K562 (cell line): ENCODE measurements around the gene CLEC2D. TPM values are rescaled to one million over a fixed set of nuclear protein-coding genes. Genes with fewer than 3 reads are reported as not detected.
A peak's percentile ranks its signal among the peaks of the same experiment; 100 is the strongest.

Source experiments
- CAMTA2 ChIP-seq: fragments of 250-450 bp; sonication (Bioruptor Pico); conservative IDR thresholded peaks from 2 replicates; pipeline ENCODE4 v1.5.1; 2022
- DDX20 ChIP-seq: fragments of 450-650 bp; IDR thresholded peaks from 2 replicates; pipeline ENCODE4 v1.6.1; 2016; ENCODE audit warnings: missing genetic modification characterization, low read depth, mild to moderate bottlenecking, missing compliant biosample characterization, moderate library complexity
- EZH2 ChIP-seq: IDR thresholded peaks from 2 replicates; pipeline ENCODE4 v1.6.1; 2012; ENCODE audit warnings: low read depth, mild to moderate bottlenecking, inconsistent platforms, low read length, borderline replicate concordance
- FOXJ3 ChIP-seq: sonication (generic); formaldehyde crosslinking; IDR thresholded peaks from 2 replicates; pipeline ENCODE4 v1.4.0; 2020; ENCODE audit warnings: mild to moderate bottlenecking, missing genetic modification reagents
- HEY1 ChIP-seq: fragments of 250-450 bp; sonication (Bioruptor Pico); IDR thresholded peaks from 2 replicates; pipeline ENCODE4 v1.5.0; 2020; ENCODE audit warnings: mild to moderate bottlenecking, moderate library complexity, borderline replicate concordance
- HMGN3 ChIP-seq: IDR thresholded peaks from 2 replicates; pipeline ENCODE4 v1.6.1; 2011; ENCODE audit warnings: borderline replicate concordance, low read depth, mild to moderate bottlenecking, mixed read lengths, low read length; ENCODE audit not compliant: insufficient read length; ENCODE audit errors: extremely low read depth
- HNRNPL ChIP-seq: fragments of 200-400 bp; formaldehyde crosslinking; IDR thresholded peaks from 2 replicates; pipeline ENCODE4 v1.6.1; 2017; ENCODE audit warnings: low read depth, mild to moderate bottlenecking, low read length
- JUND ChIP-seq, 2 experiments: IDR thresholded peaks; 2 replicates in 1 of 2; 3 replicates in 1 of 2; pipeline ENCODE4 v1.6.1; 2011; ENCODE audit warnings: borderline replicate concordance in 2 of 2, low read depth in 2 of 2, low read length in 2 of 2, improper control_type of control experiment in 1 of 2, missing biosample characterization in 1 of 2, missing genetic modification characterization in 1 of 2, missing genetic modification reagents in 1 of 2
- KLF13 ChIP-seq: fragments of 450-650 bp; IDR thresholded peaks from 2 replicates; pipeline ENCODE4 v1.6.1; 2016; ENCODE audit warnings: missing genetic modification characterization, low read depth, mild to moderate bottlenecking, missing compliant biosample characterization, moderate library complexity, borderline replicate concordance
- MCM2 ChIP-seq: fragments of 450-650 bp; IDR thresholded peaks from 2 replicates; pipeline ENCODE4 v1.6.1; 2017; ENCODE audit warnings: low read depth, mild to moderate bottlenecking
- MED1 ChIP-seq: sonication (generic); formaldehyde crosslinking; IDR thresholded peaks from 2 replicates; pipeline ENCODE4 v1.8.1; 2023; ENCODE audit warnings: missing genetic modification reagents, borderline replicate concordance
- PYGO2 ChIP-seq: fragments of 450-650 bp; IDR thresholded peaks from 2 replicates; pipeline ENCODE4 v1.6.1; 2016; ENCODE audit warnings: mild to moderate bottlenecking, missing genetic modification characterization, moderate library complexity, missing compliant biosample characterization
- SMARCE1 ChIP-seq: fragments of 450-650 bp; IDR thresholded peaks from 2 replicates; pipeline ENCODE4 v1.7.1; 2016; ENCODE audit warnings: mild to moderate bottlenecking
- SREBF1 ChIP-seq: fragments of 150-350 bp; IDR thresholded peaks from 2 replicates; pipeline ENCODE4 v1.6.1; 2014; ENCODE audit warnings: antibody characterized with exemption, low read depth, low read length, borderline replicate concordance
- STAT5B ChIP-seq: fragments of 250-450 bp; sonication (Bioruptor Pico); IDR thresholded peaks from 2 replicates; pipeline ENCODE4 v1.8.0; 2021; ENCODE audit warnings: mild to moderate bottlenecking, inconsistent platforms
- TEAD2 ChIP-seq: fragments of 450-650 bp; IDR thresholded peaks from 2 replicates; pipeline ENCODE4 v1.6.1; 2016; ENCODE audit warnings: missing genetic modification characterization, control low read depth, missing compliant biosample characterization
- polyA plus RNA-seq, 8 experiments: library from polyadenylated mRNA; depleted of rRNA in 4 of 8; stranded (reverse) in 5 of 8; unstranded in 3 of 8; fragments of >200 nt; fragmentation: Nextera tagmentation in 2 of 8; fragmentation: Illumina TruSeq in 1 of 8; extraction: Ambion mirVana in 2 of 8; extraction: Trizol in 1 of 8; gene quantifications; 2 replicates each; pipeline versions ENCODE4 v1.2.1 to v1.2.3, GENCODE V29; 2011 to 2014; ENCODE audit warnings: inconsistent platforms in 1 of 8, missing spikeins in 1 of 8
- total RNA-seq, 7 experiments: library from RNA; depleted of rRNA in 6 of 7; stranded (reverse); fragments of >200 nt in 6 of 7; fragmentation: Illumina TruSeq in 2 of 7; extraction: Trizol in 2 of 7; gene quantifications; 2 replicates each; pipeline versions ENCODE4 v1.2.1 to v1.2.3, GENCODE V29; 2011 to 2021; ENCODE audit warnings: low replicate concordance in 1 of 7
- TF ChIP-seq, protein P1 (sequence below), 2 experiments: fragments of 450-650 bp; formaldehyde crosslinking in 1 of 2; IDR thresholded peaks; 2 replicates each; pipeline versions ENCODE4 v1.4.0 to v1.6.1; 2014 to 2020; ENCODE audit warnings: mild to moderate bottlenecking in 2 of 2, borderline replicate concordance in 1 of 2, low read depth in 1 of 2
- TF ChIP-seq, protein P2 (sequence below): fragments of 450-650 bp; formaldehyde crosslinking; IDR thresholded peaks from 2 replicates; pipeline ENCODE4 v1.4.0; 2020; ENCODE audit warnings: mild to moderate bottlenecking, moderate library complexity

Gene CLEC2D
- total and polyA plus RNA-seq, 9 of the 15 experiments (the other 6 are each of a cell fraction or from before 2014, with no cell fraction given), result 1.4 to 5.0 (median 2.2) TPM

DNA sequence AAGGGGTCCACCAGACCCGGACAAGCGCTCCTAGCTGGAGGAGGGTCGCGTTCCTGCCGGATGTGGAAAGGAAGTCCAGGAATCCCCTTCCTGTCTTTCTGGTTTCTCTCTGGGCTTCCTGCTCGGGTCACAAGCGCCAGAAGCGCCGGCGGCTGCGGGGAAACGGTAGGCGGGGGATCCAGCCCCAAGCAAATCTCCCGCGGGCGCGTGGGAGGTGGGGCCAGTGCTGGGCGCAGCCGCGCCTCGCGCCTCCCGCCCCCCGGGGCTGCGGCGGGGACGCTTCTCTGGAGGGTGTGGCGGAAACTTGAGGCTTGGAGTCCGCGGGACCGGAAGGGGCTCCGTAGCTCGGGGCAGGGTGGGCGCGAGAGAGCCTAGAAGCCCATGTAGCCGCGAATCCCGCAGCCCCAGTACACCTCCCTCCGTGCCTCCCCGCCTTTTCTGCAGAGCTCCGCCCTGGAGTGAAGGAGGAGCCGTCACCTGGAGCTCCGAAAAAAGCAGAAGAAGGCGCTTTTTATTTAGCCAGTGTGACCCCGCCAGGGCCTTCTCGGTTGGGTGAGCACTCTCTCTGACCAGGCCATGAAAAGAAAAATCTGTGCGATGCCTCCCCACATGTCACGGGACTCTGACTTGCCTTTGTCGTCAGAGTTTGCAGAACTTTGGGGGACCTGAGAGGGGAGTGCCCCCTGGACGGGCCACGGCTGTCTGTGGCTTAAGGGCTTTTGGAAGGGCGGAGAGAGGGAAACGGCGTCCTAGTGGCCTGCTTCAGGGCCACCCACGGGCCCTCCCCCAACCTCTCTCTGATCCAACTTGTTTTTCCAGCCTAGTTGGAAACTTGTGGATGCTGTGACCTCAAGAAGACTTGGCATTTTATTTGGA lies 21.4 kb upstream of the CLEC2D start (continued):
- TF ChIP-seq, protein P1, sequence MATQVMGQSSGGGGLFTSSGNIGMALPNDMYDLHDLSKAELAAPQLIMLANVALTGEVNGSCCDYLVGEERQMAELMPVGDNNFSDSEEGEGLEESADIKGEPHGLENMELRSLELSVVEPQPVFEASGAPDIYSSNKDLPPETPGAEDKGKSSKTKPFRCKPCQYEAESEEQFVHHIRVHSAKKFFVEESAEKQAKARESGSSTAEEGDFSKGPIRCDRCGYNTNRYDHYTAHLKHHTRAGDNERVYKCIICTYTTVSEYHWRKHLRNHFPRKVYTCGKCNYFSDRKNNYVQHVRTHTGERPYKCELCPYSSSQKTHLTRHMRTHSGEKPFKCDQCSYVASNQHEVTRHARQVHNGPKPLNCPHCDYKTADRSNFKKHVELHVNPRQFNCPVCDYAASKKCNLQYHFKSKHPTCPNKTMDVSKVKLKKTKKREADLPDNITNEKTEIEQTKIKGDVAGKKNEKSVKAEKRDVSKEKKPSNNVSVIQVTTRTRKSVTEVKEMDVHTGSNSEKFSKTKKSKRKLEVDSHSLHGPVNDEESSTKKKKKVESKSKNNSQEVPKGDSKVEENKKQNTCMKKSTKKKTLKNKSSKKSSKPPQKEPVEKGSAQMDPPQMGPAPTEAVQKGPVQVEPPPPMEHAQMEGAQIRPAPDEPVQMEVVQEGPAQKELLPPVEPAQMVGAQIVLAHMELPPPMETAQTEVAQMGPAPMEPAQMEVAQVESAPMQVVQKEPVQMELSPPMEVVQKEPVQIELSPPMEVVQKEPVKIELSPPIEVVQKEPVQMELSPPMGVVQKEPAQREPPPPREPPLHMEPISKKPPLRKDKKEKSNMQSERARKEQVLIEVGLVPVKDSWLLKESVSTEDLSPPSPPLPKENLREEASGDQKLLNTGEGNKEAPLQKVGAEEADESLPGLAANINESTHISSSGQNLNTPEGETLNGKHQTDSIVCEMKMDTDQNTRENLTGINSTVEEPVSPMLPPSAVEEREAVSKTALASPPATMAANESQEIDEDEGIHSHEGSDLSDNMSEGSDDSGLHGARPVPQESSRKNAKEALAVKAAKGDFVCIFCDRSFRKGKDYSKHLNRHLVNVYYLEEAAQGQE (IDR thresholded peaks at IDR 0.05; ENCODE audit: borderline replicate concordance), result no peak
- TF ChIP-seq, protein P1 (CRISPR knock-in tag; IDR thresholded peaks at IDR 0.05; ENCODE audit: low read depth), result no peak
- TF ChIP-seq HEY1 (CRISPR knock-in tag) (no peak), MED1 (CRISPR knock-in tag) (no peak), DDX20 (tag) (no peak), HNRNPL (no peak), HMGN3 (peak; percentile 77), SMARCE1 (no peak), SREBF1 (no peak), MCM2 (no peak), EZH2 (no peak), PYGO2 (tag) (no peak), JUND (IDR thresholded peaks at IDR 0.05; ENCODE audit: borderline replicate concordance, low read depth, low read length) (no peak), JUND (tag; IDR thresholded peaks at IDR 0.05; ENCODE audit: borderline replicate concordance, low read depth, low read length) (no peak), FOXJ3 (no peak), STAT5B (CRISPR knock-in tag) (no peak), CAMTA2 (CRISPR knock-in tag) (no peak), KLF13 (tag) (no peak), TEAD2 (tag) (no peak)
- TF ChIP-seq, protein P2, sequence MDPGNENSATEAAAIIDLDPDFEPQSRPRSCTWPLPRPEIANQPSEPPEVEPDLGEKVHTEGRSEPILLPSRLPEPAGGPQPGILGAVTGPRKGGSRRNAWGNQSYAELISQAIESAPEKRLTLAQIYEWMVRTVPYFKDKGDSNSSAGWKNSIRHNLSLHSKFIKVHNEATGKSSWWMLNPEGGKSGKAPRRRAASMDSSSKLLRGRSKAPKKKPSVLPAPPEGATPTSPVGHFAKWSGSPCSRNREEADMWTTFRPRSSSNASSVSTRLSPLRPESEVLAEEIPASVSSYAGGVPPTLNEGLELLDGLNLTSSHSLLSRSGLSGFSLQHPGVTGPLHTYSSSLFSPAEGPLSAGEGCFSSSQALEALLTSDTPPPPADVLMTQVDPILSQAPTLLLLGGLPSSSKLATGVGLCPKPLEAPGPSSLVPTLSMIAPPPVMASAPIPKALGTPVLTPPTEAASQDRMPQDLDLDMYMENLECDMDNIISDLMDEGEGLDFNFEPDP, result no peak
